H9 (cell line): Measurements from ENCODE around the gene RNPEP. TPM values are rescaled to one million over a fixed set of nuclear protein-coding genes. Genes with fewer than 3 reads are reported as not detected.

Experiments
- DNase-seq: peaks from one replicate; pipeline ENCODE4 v3.0.0-alpha.2; 2017
- H2AFZ ChIP-seq: one replicate; pipeline ENCODE4 v1.6.1; 2013; ENCODE audit warnings: mild to moderate bottlenecking, low read length, control low read depth, moderate library complexity
- H2AK5ac ChIP-seq: 2 replicates; pipeline ENCODE4 v1.6.1; 2013; ENCODE audit warnings: low read length, control low read depth, mixed read lengths; ENCODE audit not compliant: insufficient read length
- H2BK120ac ChIP-seq: one replicate; pipeline ENCODE4 v1.6.1; 2013; ENCODE audit warnings: low read depth, mild to moderate bottlenecking, low read length, control low read depth, inconsistent platforms; ENCODE audit not compliant: poor library complexity, severe bottlenecking
- H2BK12ac ChIP-seq: 2 replicates; pipeline ENCODE4 v1.6.1; 2013; ENCODE audit warnings: low read length, control low read depth, mixed read lengths, low read depth; ENCODE audit not compliant: insufficient read length
- H2BK15ac ChIP-seq: 2 replicates; pipeline ENCODE4 v1.6.1; 2013; ENCODE audit warnings: low read depth, low read length, control low read depth
- H2BK20ac ChIP-seq: one replicate; pipeline ENCODE4 v1.6.1; 2013; ENCODE audit warnings: low read depth, mild to moderate bottlenecking, low read length, control low read depth, inconsistent platforms; ENCODE audit not compliant: poor library complexity, severe bottlenecking
- H2BK5ac ChIP-seq: 2 replicates; pipeline ENCODE4 v1.6.1; 2013; ENCODE audit warnings: low read length, control low read depth, mixed read lengths; ENCODE audit not compliant: insufficient read length
- H3K14ac ChIP-seq: 2 replicates; pipeline ENCODE4 v1.6.1; 2013; ENCODE audit warnings: low read length, control low read depth; ENCODE audit not compliant: insufficient read depth
- H3K18ac ChIP-seq: 2 replicates; pipeline ENCODE4 v1.6.1; 2013; ENCODE audit warnings: low read depth, mild to moderate bottlenecking, mixed read lengths, low read length, control low read depth; ENCODE audit not compliant: insufficient read length
- H3K23ac ChIP-seq: 2 replicates; pipeline ENCODE4 v1.6.1; 2013; ENCODE audit warnings: low read length, control low read depth, mixed read lengths, low read depth; ENCODE audit not compliant: insufficient read length
- H3K23me2 ChIP-seq: 2 replicates; pipeline ENCODE4 v1.6.1; 2013; ENCODE audit warnings: low read depth, mild to moderate bottlenecking, mixed read lengths, low read length, control low read depth; ENCODE audit not compliant: insufficient read length, poor library complexity, severe bottlenecking
- H3K27ac ChIP-seq: 2 replicates; pipeline ENCODE4 v1.5.1; 2013; ENCODE audit warnings: low read length, control low read depth, mixed read lengths, low read depth; ENCODE audit not compliant: insufficient read length
- H3K27me3 ChIP-seq: 2 replicates; pipeline ENCODE4 v1.6.1; 2013; ENCODE audit warnings: low read length, control low read depth, inconsistent platforms; ENCODE audit not compliant: insufficient read depth
- H3K4ac ChIP-seq: 2 replicates; pipeline ENCODE4 v1.6.1; 2013; ENCODE audit warnings: low read depth, mild to moderate bottlenecking, control low read depth, inconsistent platforms, low read length, moderate library complexity
- H3K4me1 ChIP-seq: 2 replicates; pipeline ENCODE4 v1.6.1; 2013; ENCODE audit warnings: low read length, control low read depth, inconsistent platforms; ENCODE audit not compliant: insufficient read depth
- H3K4me2 ChIP-seq: 2 replicates; pipeline ENCODE4 v1.6.1; 2013; ENCODE audit warnings: low read length, control low read depth, mixed read lengths; ENCODE audit not compliant: insufficient read length, insufficient read depth
- H3K56ac ChIP-seq: 2 replicates; pipeline ENCODE4 v1.6.1; 2013; ENCODE audit warnings: low read depth, mild to moderate bottlenecking, mixed read lengths, low read length, control low read depth; ENCODE audit not compliant: insufficient read length
- H3K79me1 ChIP-seq: 2 replicates; pipeline ENCODE4 v1.6.1; 2013; ENCODE audit warnings: low read depth, mild to moderate bottlenecking, moderate library complexity, low read length, control low read depth, inconsistent platforms; ENCODE audit not compliant: insufficient read depth, poor library complexity, severe bottlenecking
- H3K79me2 ChIP-seq: 2 replicates; pipeline ENCODE4 v1.6.1; 2013; ENCODE audit warnings: low read length, control low read depth, inconsistent platforms; ENCODE audit not compliant: insufficient read depth
- H3K9ac ChIP-seq: 2 replicates; pipeline ENCODE4 v1.6.1; 2013; ENCODE audit warnings: low read length, control low read depth, mixed read lengths; ENCODE audit not compliant: insufficient read length; ENCODE audit errors: extremely low read depth
- H3K9me3 ChIP-seq: one replicate; pipeline ENCODE4 v1.6.1; 2013; ENCODE audit warnings: low read depth, low read length, inconsistent platforms; ENCODE audit not compliant: control insufficient read depth
- H3T11ph ChIP-seq: one replicate; pipeline ENCODE4 v1.6.1; 2013; ENCODE audit warnings: mild to moderate bottlenecking, low read length, control low read depth, inconsistent platforms
- H4K20me1 ChIP-seq: one replicate; pipeline ENCODE4 v1.6.1; 2013; ENCODE audit not compliant: control insufficient read depth, insufficient read length, insufficient read depth
- H4K5ac ChIP-seq: 2 replicates; pipeline ENCODE4 v1.6.1; 2013; ENCODE audit warnings: low read depth, mild to moderate bottlenecking, mixed read lengths, low read length, control low read depth; ENCODE audit not compliant: insufficient read length
- H4K8ac ChIP-seq: replicated peaks from 2 replicates; pipeline ENCODE4 v1.6.1; 2013; ENCODE audit warnings: low read length, control low read depth, mixed read lengths, low read depth; ENCODE audit not compliant: insufficient read length
- H4K91ac ChIP-seq: 2 replicates; pipeline ENCODE4 v1.6.1; 2013; ENCODE audit warnings: low read depth, mild to moderate bottlenecking, moderate library complexity, mixed read lengths, low read length, control low read depth; ENCODE audit not compliant: insufficient read length
- H3K27ac Mint-ChIP-seq, 3 experiments: 2 replicates in 2 of 3; 3 replicates in 1 of 3; pipeline ENCODE4 v1.8.0; 2020 to 2021; ENCODE audit warnings: mixed read lengths in 3 of 3, mild to moderate bottlenecking in 1 of 3, moderate library complexity in 1 of 3
- H3K27me3 Mint-ChIP-seq: 2 replicates; pipeline ENCODE4 v1.8.0; 2021; ENCODE audit warnings: low read depth, mild to moderate bottlenecking, moderate library complexity, mixed read lengths
- H3K36me3 Mint-ChIP-seq, 3 experiments: 2 replicates in 2 of 3; 3 replicates in 1 of 3; pipeline ENCODE4 v1.8.0; 2020 to 2021; ENCODE audit warnings: low read depth in 3 of 3, mixed read lengths in 3 of 3; ENCODE audit not compliant: insufficient read depth in 1 of 3
- H3K4me1 Mint-ChIP-seq, 2 experiments: 2 replicates each; pipeline ENCODE4 v1.8.0; 2020; ENCODE audit warnings: mixed read lengths in 2 of 2
- H3K4me3 Mint-ChIP-seq, 2 experiments: 2 replicates in 1 of 2; 3 replicates in 1 of 2; pipeline ENCODE4 v1.8.0; 2020 to 2021; ENCODE audit warnings: mild to moderate bottlenecking in 2 of 2, mixed read lengths in 2 of 2, moderate library complexity in 1 of 2
- H3K9me3 Mint-ChIP-seq, 2 experiments: 2 replicates in 1 of 2; 3 replicates in 1 of 2; pipeline ENCODE4 v1.8.0; 2020; ENCODE audit warnings: mild to moderate bottlenecking in 2 of 2, mixed read lengths in 2 of 2, moderate library complexity in 1 of 2
- WGBS: extraction: QIAGEN DNeasy Blood & Tissue Kit; methylation state at CpG from one replicate; pipeline ENCODE4 v1.1.7; 2013; ENCODE audit warnings: missing lambda C conversion rate, low lambda C conversion rate, mixed read lengths; ENCODE audit not compliant: insufficient read length; ENCODE audit errors: extremely low coverage; 5-methylcytosine and 5-hydroxymethylcytosine counted together
- total RNA-seq: library from RNA; stranded (reverse); gene quantifications from 2 replicates; pipeline ENCODE4 v1.2.1, GENCODE V29; 2021
- TF ChIP-seq, protein P1 (sequence below): fragments of 200-600 bp; sonication (generic); conservative IDR thresholded peaks from 3 replicates; pipeline ENCODE4 v1.8.0; 2021; ENCODE audit warnings: antibody characterized with exemption, mild to moderate bottlenecking

Gene RNPEP
- total RNA-seq, 1 experiment from 2014 or later, result 49.9 TPM

DNA sequence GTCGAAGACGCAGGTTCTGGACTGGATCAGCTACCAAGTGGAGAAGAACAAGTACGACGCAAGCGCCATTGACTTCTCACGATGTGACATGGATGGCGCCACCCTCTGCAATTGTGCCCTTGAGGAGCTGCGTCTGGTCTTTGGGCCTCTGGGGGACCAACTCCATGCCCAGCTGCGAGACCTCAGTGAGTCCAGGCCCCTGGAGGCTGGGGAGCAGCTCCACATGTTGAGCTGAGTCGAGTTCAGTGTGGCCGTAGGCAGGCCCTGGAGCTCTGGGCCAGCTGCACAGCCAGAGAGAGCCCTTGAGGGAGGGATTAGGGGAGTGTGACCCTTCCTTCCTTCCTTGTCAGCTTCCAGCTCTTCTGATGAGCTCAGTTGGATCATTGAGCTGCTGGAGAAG is 29.5 kb downstream of the RNPEP start:
- Histone ChIP-seq H3K56ac (no peak overlapping the region), H3K4me2 (no peak overlapping the region), H4K8ac (no peak overlapping the region), H2BK12ac (no peak overlapping the region), H2BK5ac (no peak overlapping the region), H4K5ac (no peak overlapping the region), H2AK5ac (no peak overlapping the region), H4K20me1 (no peaks in the 10 kb centered on the region), H2BK20ac (no peak overlapping the region), H3K14ac (no peak overlapping the region), H4K91ac (no peak overlapping the region), H3K23ac (no peak overlapping the region), H3K4ac (no peak overlapping the region), H3K4me1 (peaks cover 16% of the 10 kb centered on the region), H3K23me2 (peaks cover 15% of the 10 kb centered on the region), H3K27me3 (no peaks in the 10 kb centered on the region), H3K79me2 (no peaks in the 10 kb centered on the region), H3T11ph (no peak overlapping the region), H3K27ac (no peak overlapping the region), H2BK120ac (no peak overlapping the region), H2BK15ac (no peak overlapping the region), H3K79me1 (no peaks in the 10 kb centered on the region), H3K18ac (no peak overlapping the region), H3K9me3 (no peaks in the 10 kb centered on the region), H2AFZ (no peak overlapping the region), H3K9ac (no peak overlapping the region)
- Mint-ChIP-seq H3K27me3 (no peaks in the 10 kb centered on the region), H3K4me3 (peak overlapping the region in 1 of 2 experiments; percentile 34; a peak in 1 of 5 replicates), H3K9me3 (no peaks in the 10 kb centered on the region), H3K27ac (no peak overlapping the region), H3K4me1 (peaks cover 35 to 48% of the 10 kb centered on the region in 2 experiments), H3K36me3 (peaks cover 0 to 45% (median 29%) of the 10 kb centered on the region in 3 experiments; a peak in 4 of 7 replicates)
- no CpG with 5 or more reads among the region's 11 CpGs for WGBS
- TF ChIP-seq, protein P1, sequence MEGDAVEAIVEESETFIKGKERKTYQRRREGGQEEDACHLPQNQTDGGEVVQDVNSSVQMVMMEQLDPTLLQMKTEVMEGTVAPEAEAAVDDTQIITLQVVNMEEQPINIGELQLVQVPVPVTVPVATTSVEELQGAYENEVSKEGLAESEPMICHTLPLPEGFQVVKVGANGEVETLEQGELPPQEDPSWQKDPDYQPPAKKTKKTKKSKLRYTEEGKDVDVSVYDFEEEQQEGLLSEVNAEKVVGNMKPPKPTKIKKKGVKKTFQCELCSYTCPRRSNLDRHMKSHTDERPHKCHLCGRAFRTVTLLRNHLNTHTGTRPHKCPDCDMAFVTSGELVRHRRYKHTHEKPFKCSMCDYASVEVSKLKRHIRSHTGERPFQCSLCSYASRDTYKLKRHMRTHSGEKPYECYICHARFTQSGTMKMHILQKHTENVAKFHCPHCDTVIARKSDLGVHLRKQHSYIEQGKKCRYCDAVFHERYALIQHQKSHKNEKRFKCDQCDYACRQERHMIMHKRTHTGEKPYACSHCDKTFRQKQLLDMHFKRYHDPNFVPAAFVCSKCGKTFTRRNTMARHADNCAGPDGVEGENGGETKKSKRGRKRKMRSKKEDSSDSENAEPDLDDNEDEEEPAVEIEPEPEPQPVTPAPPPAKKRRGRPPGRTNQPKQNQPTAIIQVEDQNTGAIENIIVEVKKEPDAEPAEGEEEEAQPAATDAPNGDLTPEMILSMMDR, result no peak
- no peak for DNase-seq
